Sigmoid colon (tissue), 7 donors: ENCODE results near the gene CAPN13. TPM values are rescaled to one million over a fixed set of nuclear protein-coding genes. Genes with fewer than 3 reads are reported as not detected.

Experiments used
- DNase-seq: peaks from one replicate; pipeline ENCODE4 v3.0.0-alpha.2; 2019
- H3K27ac ChIP-seq, 4 donors: fragments of 200-600 bp; sonication (generic); one replicate each; pipeline ENCODE4 v1.5.1; 2016 to 2019; ENCODE audit warnings: mild to moderate bottlenecking in 1 of 4
- H3K27me3 ChIP-seq, 3 donors: fragments of 200-600 bp; sonication (generic); one replicate each; pipeline ENCODE4 v1.5.1; 2019; ENCODE audit warnings: mild to moderate bottlenecking in 1 of 3
- H3K36me3 ChIP-seq, 4 donors: fragments of 200-600 bp; sonication (generic); one replicate each; pipeline ENCODE4 v1.5.1; 2016 to 2019
- H3K4me1 ChIP-seq, 4 donors: fragments of 200-600 bp; sonication (generic); one replicate each; pipeline ENCODE4 v1.5.1; 2017 to 2019
- H3K4me3 ChIP-seq, 4 donors: fragments of 200-600 bp; sonication (generic); one replicate each; pipeline ENCODE4 v1.5.1; 2017 to 2019; ENCODE audit warnings: mild to moderate bottlenecking in 2 of 4, moderate library complexity in 1 of 4
- H3K9me3 ChIP-seq, 4 donors: fragments of 200-600 bp in 3 of 4; sonication (generic) in 3 of 4; one replicate each; pipeline versions ENCODE4 v1.5.1 to v1.6.1; 2013 to 2019
- EP300 ChIP-seq, 4 donors: sonication (generic); formaldehyde crosslinking; IDR thresholded peaks; one replicate each; pipeline ENCODE4 v1.6.1; 2017; ENCODE audit warnings: antibody characterized with exemption in 4 of 4
- POLR2A ChIP-seq, 2 donors: fragments of 450-650 bp; IDR thresholded peaks; one replicate each; pipeline ENCODE4 v1.6.1; 2016; ENCODE audit warnings: antibody characterized with exemption in 2 of 2, mild to moderate bottlenecking in 2 of 2, moderate library complexity in 2 of 2
- POLR2AphosphoS5 ChIP-seq, 4 donors: sonication (generic); formaldehyde crosslinking; IDR thresholded peaks; one replicate each; pipeline ENCODE4 v1.6.1; 2017; ENCODE audit warnings: antibody characterized with exemption in 4 of 4
- whole genome bisulfite sequencing, 2 donors: extraction: QIAGEN DNeasy Blood & Tissue Kit; methylation state at CpG; one replicate each; pipeline ENCODE4 v1.1.7; 2013; 5-methylcytosine and 5-hydroxymethylcytosine counted together
- intact Hi-C: fragments of 100-400 bp; cut with DNase I; formaldehyde crosslinking; loops from one replicate; pipeline ENCODE4 v1.15.1; 2023
- polyA plus RNA-seq, 3 donors: library from polyadenylated mRNA; stranded (reverse); fragments of 200-250 nt; gene quantifications; one replicate each; pipeline ENCODE4 v1.2.3, GENCODE V29; 2013
- total RNA-seq, 4 donors: library from RNA; depleted of rRNA; stranded (reverse); fragments of >200 nt; gene quantifications; one replicate each; pipeline ENCODE4 v1.1.0, GENCODE V29; 2016
- TF ChIP-seq, protein P1 (sequence below), 4 experiments: fragments of 450-650 bp in 3 of 4; fragments of 200-600 bp in 1 of 4; IDR thresholded peaks; one replicate each; pipeline ENCODE4 v1.5.1; 2016 to 2019; ENCODE audit warnings: antibody characterized with exemption in 4 of 4, mild to moderate bottlenecking in 3 of 4, moderate library complexity in 2 of 4
- donor health status: healthy with polysubstance abuse.
- donor health status: Bipolar disorder and iron deficiency.
- donor health status: healthy.

CAPN13 gene
- total and polyA plus RNA-seq, 7 donors: 11.4 to 17.3 (median 12.2) TPM; not detected in 4

GRCh38 chr2:30765876-30766470, 41.3 kb downstream of the CAPN13 start:
- no peak overlapping the region for H3K27ac ChIP-seq
- H3K4me3 ChIP-seq: no peak overlapping the region
- no peaks in the 10 kb centered on the region for H3K27me3 ChIP-seq
- 81 to 91% methylated on average over 12 of the region's 12 CpGs for WGBS, 2 donors
- no peaks in the 10 kb centered on the region for H3K9me3 ChIP-seq
- H3K4me1 ChIP-seq: no peaks in the 10 kb centered on the region
- intact Hi-C loops: no loop called here
- TF ChIP-seq POLR2AphosphoS5 (IDR thresholded peaks at IDR 0.05): no peak
- no peak for TF ChIP-seq EP300 (IDR thresholded peaks at IDR 0.05)
- TF ChIP-seq POLR2A (IDR thresholded peaks at IDR 0.05): no peak
- TF ChIP-seq, protein P1, sequence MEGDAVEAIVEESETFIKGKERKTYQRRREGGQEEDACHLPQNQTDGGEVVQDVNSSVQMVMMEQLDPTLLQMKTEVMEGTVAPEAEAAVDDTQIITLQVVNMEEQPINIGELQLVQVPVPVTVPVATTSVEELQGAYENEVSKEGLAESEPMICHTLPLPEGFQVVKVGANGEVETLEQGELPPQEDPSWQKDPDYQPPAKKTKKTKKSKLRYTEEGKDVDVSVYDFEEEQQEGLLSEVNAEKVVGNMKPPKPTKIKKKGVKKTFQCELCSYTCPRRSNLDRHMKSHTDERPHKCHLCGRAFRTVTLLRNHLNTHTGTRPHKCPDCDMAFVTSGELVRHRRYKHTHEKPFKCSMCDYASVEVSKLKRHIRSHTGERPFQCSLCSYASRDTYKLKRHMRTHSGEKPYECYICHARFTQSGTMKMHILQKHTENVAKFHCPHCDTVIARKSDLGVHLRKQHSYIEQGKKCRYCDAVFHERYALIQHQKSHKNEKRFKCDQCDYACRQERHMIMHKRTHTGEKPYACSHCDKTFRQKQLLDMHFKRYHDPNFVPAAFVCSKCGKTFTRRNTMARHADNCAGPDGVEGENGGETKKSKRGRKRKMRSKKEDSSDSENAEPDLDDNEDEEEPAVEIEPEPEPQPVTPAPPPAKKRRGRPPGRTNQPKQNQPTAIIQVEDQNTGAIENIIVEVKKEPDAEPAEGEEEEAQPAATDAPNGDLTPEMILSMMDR (IDR thresholded peaks at IDR 0.05): no peak
- no peak for DNase-seq
- no peaks in the 10 kb centered on the region for H3K36me3 ChIP-seq

- intact Hi-C loops: no loop called here
- TF ChIP-seq EP300 (IDR thresholded peaks at IDR 0.05) (no peak), POLR2AphosphoS5 (IDR thresholded peaks at IDR 0.05) (no peak), POLR2A (IDR thresholded peaks at IDR 0.05) (no peak)
- TF ChIP-seq, protein P1 (IDR thresholded peaks at IDR 0.05): no peak
- Histone ChIP-seq H3K27ac (no peak overlapping the region), H3K27me3 (no peaks in the 10 kb centered on the region), H3K36me3 (no peaks in the 10 kb centered on the region), H3K9me3 (no peaks in the 10 kb centered on the region), H3K4me3 (no peak overlapping the region), H3K4me1 (no peaks in the 10 kb centered on the region)
- DNase-seq: no peak
- WGBS, 2 donors: 75 to 89% methylated on average over 4 of the region's 4 CpGs
Observed at GRCh38 chr2:30765191-30765590, 42.1 kb downstream of the CAPN13 start.

- H3K27ac ChIP-seq: no peak overlapping the region
- no peak for DNase-seq
- intact Hi-C loops: no loop called here
- H3K27me3 ChIP-seq: peaks cover 0 to 6% (median 0%) of the 10 kb centered on the region in 3 donors
- no peaks in the 10 kb centered on the region for H3K36me3 ChIP-seq
- WGBS, 2 donors: 90 to 91% methylated on average over 12 of the region's 12 CpGs
- TF ChIP-seq EP300 (IDR thresholded peaks at IDR 0.05) (no peak), POLR2A (IDR thresholded peaks at IDR 0.05) (no peak), POLR2AphosphoS5 (IDR thresholded peaks at IDR 0.05) (no peak)
- TF ChIP-seq, protein P1 (IDR thresholded peaks at IDR 0.05): no peak
- no peaks in the 10 kb centered on the region for H3K4me1 ChIP-seq
- H3K4me3 ChIP-seq: no peak overlapping the region
- no peaks in the 10 kb centered on the region for H3K9me3 ChIP-seq
Observed at GRCh38 chr2:30764021-30764800, 43.0 kb downstream of the CAPN13 start.

DNA sequence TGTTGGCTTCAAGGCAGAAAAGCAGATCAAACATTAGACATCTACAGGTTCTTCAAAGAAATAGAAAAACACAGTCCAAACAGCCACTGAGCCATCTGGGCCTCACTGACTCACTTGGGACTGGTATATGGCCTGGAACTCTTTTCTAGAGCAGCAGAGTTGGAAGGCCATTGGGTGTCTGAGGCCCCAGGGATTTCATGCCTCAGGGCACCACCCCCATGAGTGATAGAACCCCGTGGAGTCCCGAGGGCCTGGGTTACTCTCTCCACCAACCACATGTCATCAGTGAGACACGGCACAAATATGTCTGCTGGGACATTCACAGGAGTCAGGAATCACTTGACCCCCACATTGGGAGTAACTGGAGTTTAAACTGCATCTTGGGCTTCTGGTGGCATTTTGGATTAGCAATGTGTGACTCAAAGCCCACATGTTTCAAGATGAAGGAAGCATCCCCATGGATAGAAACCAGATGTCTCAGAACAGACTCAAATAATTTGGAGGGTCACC, 44.0 kb downstream of the CAPN13 start:
- Histone ChIP-seq H3K27ac (no peak overlapping the region), H3K4me1 (no peaks in the 10 kb centered on the region), H3K27me3 (peaks cover 0 to 8% (median 0%) of the 10 kb centered on the region in 3 donors), H3K36me3 (no peaks in the 10 kb centered on the region), H3K4me3 (no peak overlapping the region), H3K9me3 (no peaks in the 10 kb centered on the region)
- intact Hi-C loops: no loop called here
- no peak for DNase-seq
- 73 to 90% methylated on average over 3 of the region's 3 CpGs for WGBS, 2 donors
- TF ChIP-seq POLR2AphosphoS5 (IDR thresholded peaks at IDR 0.05) (no peak), POLR2A (IDR thresholded peaks at IDR 0.05) (no peak), EP300 (IDR thresholded peaks at IDR 0.05) (no peak)
- TF ChIP-seq, protein P1 (IDR thresholded peaks at IDR 0.05): no peak
